Measurements from ENCODE around the gene MTMR2. TPM values are rescaled to one million over a fixed set of nuclear protein-coding genes. Genes with fewer than 3 reads are reported as not detected.
A peak's percentile ranks its signal among the peaks of the same experiment; 100 is the strongest.

The MTMR2 gene
- total RNA-seq, 1 experiment from 2014 or later: 29.1 TPM

GRCh38 chr11:95789506-95790122 is 134.3 kb downstream of the MTMR2 start, which contains the start of gene FAM76B:
FAM76B (minus strand) TSS chr11:95789782; CDS start chr11:95789478, 304 bp downstream.
- Histone ChIP-seq H3K4me3 (replicated peaks in 1 of 2; ENCODE audit: low read depth in 1 of 2, low read length in 2 of 2) (peak within 1 kb of the TSS; percentile 76 to 87), H3K4me2 (ENCODE audit: low read length) (peak within 1 kb of the TSS; percentile 92), H3K9me2 (ENCODE audit: insufficient read depth) (no peaks in the 10 kb centered on the region), H2AFZ (ENCODE audit: low read depth, low read length, poor library complexity, severe bottlenecking) (peak within 1 kb of the TSS; percentile 42), H3K27me3 (ENCODE audit: insufficient read depth, low read length) (no peaks in the 10 kb centered on the region), H3K27ac (ENCODE audit: low read depth, low read length) (peak within 1 kb of the TSS; percentile 77), H3K36me3 (ENCODE audit: control insufficient read depth in 1 of 2, insufficient read depth in 2 of 2, low read length in 2 of 2) (peaks cover 18 to 21% of the 10 kb centered on the region in 2 experiments; a peak in 3 of 4 replicates), H3K79me2 (ENCODE audit: insufficient read depth, low read length) (peaks cover 57% of the 10 kb centered on the region), H3K9me3 (ENCODE audit: control insufficient read depth in 1 of 2, insufficient read depth in 1 of 2, low read depth in 1 of 2, low read length in 2 of 2) (no peaks in the 10 kb centered on the region), H4K20me1 (ENCODE audit: insufficient read depth) (no peaks in the 10 kb centered on the region), H3K4me1 (ENCODE audit: control insufficient read depth in 1 of 2, insufficient read depth in 2 of 2, low read length in 2 of 2) (peaks cover 9 to 18% of the 10 kb centered on the region in 2 experiments; a peak in 3 of 4 replicates), H3K9ac (ENCODE audit: low read length) (peak within 1 kb of the TSS; percentile 81)
- ChIA-PET POLR2A (interaction anchor here (0.8 to 1.3 kb wide), 3 partner anchors 27 to 723 kb away, joined by 3 to 4 read pairs (median 3); partner anchors contain the start of gene SRSF8), RAD21 (ENCODE audit: low non-redundant PET in 1 of 2, low total read pairs in 2 of 2, uncharacterized antibody in 2 of 2, unreplicated experiment in 2 of 2) (interaction anchor here (0.7 to 1.0 kb wide), 2 partner anchors 84 to 118 kb away, joined by 3 to 4 read pairs; no protein-coding TSS in a partner anchor), CTCF (interaction anchor here (0.8 to 1.7 kb wide), 5 partner anchors 47 to 1894 kb away, joined by 3 to 4 read pairs (median 4); no protein-coding TSS in a partner anchor)
- intact Hi-C loops (cut with micrococcal nuclease): loop anchor here (1.0 to 10.0 kb wide), 4 partner anchors 603 to 825 kb away; partner anchors contain the start of genes JRKL and SRSF8
- DNase-seq (ENCODE audit: low read depth, low spot score) (peak; percentile 98), ATAC-seq (peak; percentile 82)
- peak; percentile 48 for TF ChIP-seq EGR1 (IDR thresholded peaks at IDR 0.05; ENCODE audit: low read depth)
- TF ChIP-seq EZH2phosphoT487 (IDR thresholded peaks at IDR 0.05; ENCODE audit: borderline replicate concordance): no peak
- TF ChIP-seq POLR2AphosphoS5 (IDR thresholded peaks at IDR 0.05; ENCODE audit: low read depth, low read length): peak; percentile 83
- TF ChIP-seq SRF (IDR thresholded peaks at IDR 0.05; ENCODE audit: low read depth): peak; percentile 71
- TF ChIP-seq TCF7L2 (IDR thresholded peaks at IDR 0.05; ENCODE audit: borderline replicate concordance, extremely low read depth, insufficient read depth, insufficient read length): peak; percentile 91
- TF ChIP-seq SP1 (IDR thresholded peaks at IDR 0.05; ENCODE audit: low read depth): peak; percentile 90
- peak; percentile 76 for TF ChIP-seq ZFX (IDR thresholded peaks at IDR 0.05)
- peak; percentile 92 for TF ChIP-seq ELF1 (IDR thresholded peaks at IDR 0.05; ENCODE audit: borderline replicate concordance, low read depth)
- TF ChIP-seq REST (IDR thresholded peaks at IDR 0.05; ENCODE audit: low read depth): no peak
- TF ChIP-seq MAX (IDR thresholded peaks at IDR 0.05): peak; percentile 79
- TF ChIP-seq ZBTB33 (IDR thresholded peaks at IDR 0.05; ENCODE audit: extremely low read depth, insufficient replicate concordance, low read length): peak; percentile 62
- TF ChIP-seq CBX3 (IDR thresholded peaks at IDR 0.05; ENCODE audit: low read depth): 0 out of 2 replicates have a peak, but pooled peaks have one; percentile 24
- TF ChIP-seq CEBPB (IDR thresholded peaks at IDR 0.05; ENCODE audit: low read depth): no peak
- no TSS peak for BruUV-seq (replicated peaks)
